ENCODE data around the gene KCND3.

Gene KCND3

DNA sequence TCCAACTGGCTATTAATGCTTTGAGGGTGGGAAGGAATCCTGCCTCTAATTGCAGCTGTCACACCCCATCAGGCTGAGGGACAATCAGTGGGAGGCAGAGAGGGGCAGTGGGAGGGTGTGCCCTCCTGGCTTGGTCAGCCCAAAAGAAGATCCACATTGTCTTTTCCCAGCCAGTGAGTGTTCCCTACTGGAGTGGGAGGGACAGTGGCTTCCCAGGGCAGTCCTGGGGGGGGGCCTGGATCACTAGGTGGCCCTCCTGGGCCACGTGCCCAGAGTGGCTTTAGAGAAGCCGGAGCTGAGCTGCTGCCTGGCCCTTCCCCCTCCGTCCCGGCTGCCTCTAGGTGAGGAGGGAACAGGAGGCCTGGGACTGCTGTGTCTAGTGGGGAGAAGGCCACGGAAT lies 264.3 kb downstream of the KCND3 start:
- DNase-seq (ENCODE audit: low spot score), result no peak

DNA sequence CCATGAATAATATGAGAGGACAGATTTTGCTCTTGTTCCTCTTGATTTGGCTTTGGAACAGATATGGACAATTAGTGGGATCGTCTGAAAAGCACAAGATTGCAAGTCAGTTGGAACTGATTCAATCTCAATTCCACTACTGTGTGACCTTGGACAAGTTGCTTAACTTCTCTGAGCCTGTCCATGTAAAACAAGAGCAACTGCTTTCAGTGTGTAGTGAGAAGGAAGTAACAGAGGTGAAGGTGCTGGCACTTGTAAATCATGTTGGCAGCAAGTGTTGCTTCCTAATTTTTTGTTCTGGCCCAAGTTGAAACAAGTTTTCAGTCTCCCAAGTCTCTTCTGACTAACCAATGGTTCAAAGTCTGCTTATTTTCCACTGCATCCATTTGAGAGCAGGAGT lies 265.6 kb downstream of the KCND3 start:
- DNase-seq (ENCODE audit: low spot score), result no peak

DNA sequence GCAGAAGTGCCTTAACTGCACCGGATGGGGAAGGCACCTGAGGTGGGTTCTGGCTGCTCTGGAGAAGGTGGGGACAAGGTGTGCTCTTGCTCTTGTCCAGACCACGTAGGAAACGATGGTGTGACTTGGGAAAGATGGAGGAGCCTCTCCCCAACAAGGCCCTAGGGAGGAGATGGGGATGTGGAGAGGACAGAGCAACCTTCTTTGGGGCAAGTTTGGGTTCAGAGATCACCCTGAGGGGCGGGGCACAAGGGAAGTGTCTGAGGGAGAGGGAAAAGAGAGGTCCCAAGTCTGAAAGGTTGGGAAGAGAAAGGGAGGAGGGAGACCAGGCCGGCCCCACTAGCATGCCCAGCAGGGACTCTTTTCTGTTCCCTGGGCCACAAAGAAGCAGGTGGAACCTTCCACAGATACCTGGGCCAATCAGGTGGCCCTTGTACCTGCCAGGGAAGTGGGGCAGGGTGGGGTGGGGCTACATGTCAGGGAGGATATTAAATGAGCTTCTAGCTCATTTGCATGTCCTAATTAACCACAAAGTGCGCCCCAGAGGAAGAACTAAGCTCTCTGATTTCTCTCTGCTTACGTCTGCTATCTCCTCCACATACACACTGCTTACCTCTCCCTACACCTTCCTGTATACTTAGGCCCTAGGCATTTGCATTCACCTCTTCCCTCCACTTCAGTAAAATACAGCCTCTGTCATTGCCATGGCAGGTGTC lies 266.2 kb downstream of the KCND3 start:
- DNase-seq (ENCODE audit: low spot score), result no peak

DNA sequence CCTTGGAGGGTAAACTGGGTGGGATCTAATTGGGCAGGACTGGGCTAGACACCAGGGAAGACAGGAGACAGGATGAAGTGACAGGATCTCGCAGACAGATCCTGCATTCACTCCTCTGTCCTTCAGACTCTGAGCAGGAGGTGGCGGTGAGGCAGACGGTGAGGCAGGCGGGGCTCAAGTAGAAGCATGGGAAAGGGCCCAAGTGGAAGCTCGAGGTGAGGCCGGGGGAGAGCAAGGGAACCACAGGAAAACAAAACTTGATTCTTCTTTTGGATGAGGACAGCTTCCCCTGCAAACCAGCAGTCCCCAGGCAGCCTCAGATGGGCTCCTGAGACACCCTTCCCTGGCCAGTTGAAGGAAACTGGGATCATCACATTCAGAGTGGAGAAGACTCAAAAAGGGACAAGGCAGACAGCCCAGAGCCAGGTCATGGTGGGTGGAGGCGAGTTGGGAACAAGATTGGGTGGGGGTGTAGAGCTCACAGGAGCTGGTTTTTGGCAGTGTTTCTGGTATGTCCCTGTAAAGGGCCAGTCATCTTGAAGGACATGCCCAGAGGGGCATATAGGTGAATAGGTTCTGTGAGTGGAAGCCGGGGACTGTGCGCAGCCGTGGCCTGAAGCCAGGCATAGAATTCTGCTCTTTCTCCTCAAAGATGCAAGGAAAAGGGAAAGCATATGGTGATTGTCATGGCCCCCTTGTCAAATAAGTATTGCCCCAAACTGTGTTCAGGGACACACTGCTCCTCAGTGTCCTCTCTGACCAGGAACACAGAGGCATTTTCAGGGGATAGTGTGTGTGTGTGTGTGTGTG lies 268.3 kb downstream of the KCND3 start:
- no peak for DNase-seq (ENCODE audit: low spot score)
